HG03175 (cell line): ENCODE measurements around the gene ELANE.
"Not testable (repeated sequence)": the region's sequence is repeated elsewhere in the genome, so short reads cannot be mapped to it uniquely, and the experiment has no call there.

Experiments used
- ATAC-seq: cut with Tn5 transposase; IDR thresholded peaks from one replicate; pipeline ENCODE4 v1.9.1; 2021; ENCODE audit warnings: mild to moderate bottlenecking, moderate library complexity; ENCODE audit not compliant: unreplicated experiment

The ELANE gene

DNA sequence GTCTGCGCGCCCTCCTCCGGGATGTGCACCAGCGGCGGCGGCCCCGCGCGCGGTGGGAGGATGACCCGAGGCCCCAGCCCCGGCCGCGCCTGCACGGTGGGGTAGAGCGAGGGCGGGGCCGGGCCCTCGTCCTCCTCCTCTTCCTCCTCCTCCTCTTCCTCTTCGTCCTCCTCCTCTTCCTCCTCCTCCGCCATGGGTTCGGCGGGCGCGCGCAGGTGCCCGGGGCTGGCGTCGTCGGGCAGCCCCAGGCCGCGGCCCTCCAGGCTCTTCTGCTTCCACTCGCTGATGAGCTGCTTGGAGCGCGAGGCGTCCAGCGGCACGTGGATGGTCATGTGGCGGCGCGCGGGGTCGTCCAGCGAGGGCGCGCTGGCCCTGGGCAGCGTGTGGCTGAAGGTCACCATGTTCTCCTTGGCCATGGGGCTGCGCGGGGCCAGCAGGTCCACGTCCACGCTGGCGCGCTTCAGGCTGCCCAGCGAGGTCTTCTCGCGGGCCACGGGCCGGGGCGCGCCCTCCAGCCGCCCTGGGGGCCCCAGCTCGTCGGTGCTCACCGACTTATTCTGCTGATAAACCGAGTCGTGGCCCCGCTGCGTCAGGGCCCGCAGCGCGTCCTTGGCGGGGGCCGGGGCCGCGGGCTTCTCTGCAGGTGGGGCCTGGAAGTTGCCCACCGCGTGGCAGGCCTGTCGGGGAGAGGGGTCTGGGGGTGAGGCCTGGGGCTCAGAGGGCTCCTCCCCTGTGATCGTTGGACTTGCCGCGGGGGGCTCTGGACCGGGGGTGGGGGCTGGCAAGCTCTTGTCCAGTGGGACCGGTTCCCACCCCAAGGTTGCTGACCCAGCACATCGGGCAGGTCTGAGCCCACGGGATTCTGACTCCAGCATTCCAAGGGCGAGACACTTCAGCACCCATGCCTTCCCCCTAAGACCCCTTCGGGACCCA is 38.6 kb upstream of the ELANE start:
- no peak for ATAC-seq

- ATAC-seq = no peak
Measured at GRCh38 chr19:814152-815078, 37.7 kb upstream of the ELANE start.

- ATAC-seq = no peak
Measured at GRCh38 chr19:815079-815774, 36.9 kb upstream of the ELANE start.

DNA sequence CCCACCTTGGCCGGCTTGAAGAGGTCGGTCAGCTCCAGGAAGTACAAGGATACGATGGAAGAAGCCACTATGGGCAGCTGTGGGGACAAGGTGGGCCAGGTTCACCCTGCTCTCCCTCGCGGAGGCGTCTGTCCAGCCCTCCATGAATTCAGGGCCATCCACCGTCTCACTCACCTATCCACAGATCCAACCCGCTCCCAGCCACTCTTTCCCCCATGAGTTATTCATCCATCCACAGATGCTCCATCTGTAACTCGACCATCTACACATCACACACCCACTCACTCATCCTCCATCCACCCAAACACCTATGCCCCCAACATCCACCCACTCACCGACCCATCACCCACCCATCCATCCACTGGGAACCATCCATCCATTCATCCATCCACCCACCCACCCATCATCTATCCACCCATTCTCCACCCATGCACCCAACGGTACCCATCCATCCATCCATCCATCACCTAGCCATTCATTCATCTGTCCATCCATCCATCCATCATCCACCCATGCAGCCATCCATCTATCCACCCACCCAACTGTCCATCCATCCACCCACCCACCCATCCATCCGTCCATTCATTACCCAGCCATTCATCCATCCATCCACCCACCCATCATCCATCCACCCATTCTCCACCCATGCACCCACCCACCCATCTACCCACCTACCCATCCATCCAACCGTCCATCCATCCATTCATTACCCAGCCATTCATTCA is 36.2 kb upstream of the ELANE start:
- no peak for ATAC-seq

- ATAC-seq = no peak
Measured at GRCh38 chr19:816500-816857, 35.6 kb upstream of the ELANE start.

- ATAC-seq = not testable (repeated sequence)
Measured at GRCh38 chr19:820212-820611, 31.9 kb upstream of the ELANE start.

DNA sequence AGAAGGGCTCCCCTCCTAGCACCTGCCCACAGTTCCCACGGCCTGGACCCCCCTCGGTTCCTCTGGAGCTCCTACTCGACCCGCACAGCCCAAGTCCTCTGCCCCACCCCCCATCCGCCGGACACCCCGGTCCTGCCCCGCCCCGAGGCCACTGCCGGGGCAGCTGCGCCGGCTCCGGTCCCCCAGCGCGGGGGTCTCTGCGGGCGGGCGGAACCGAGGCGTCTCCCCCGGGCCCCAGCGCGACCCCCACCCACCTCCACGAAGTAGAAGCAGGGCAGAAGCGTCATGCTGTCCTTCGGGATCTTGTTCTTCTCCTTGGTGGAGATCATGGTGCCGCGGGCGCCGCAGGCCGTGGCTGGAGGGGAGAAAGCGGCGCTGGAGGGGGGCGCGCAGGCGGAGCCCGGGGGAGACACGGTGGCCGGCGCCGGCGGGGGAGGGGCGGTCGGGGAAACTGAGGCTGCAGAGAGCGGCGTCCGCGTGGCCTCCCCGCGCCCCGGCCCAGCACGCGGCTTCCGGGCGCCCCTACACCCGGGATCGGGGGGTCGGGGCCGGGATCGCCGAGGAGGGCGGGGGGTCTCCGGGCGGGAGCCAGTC is 30.8 kb upstream of the ELANE start:
- no peak for ATAC-seq

- ATAC-seq = no peak
Measured at GRCh38 chr19:821825-822503, 30.1 kb upstream of the ELANE start, which contains the start of gene PLPPR3. PLPPR3 (minus strand) TSS chr19:821955; CDS start chr19:821559, 396 bp downstream.

GRCh38 chr19:823565-824121 is 28.5 kb upstream of the ELANE start:
- ATAC-seq = no peak

DNA sequence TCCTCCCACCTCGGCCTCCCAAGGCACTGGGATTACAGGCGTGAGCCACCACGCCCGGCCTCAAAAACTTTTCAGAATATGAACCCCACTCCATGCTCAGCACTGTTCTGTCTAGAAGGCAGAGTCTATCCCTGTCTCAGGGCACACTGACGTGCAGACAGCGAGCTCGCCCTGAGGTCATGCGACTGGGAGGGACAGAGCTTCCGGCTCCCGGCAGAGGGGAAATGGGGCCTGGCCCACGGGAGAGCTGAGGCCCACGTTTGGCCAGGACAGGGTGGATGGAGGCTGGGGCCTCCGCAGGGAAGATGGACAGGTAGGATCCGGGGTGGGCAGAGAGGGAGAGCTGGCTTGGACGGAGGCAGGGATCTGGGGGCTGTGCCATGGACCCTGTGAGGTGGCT is 27.2 kb upstream of the ELANE start:
- ATAC-seq = no peak

- ATAC-seq = no peak
Measured at GRCh38 chr19:825897-826644, 26.0 kb upstream of the ELANE start.

DNA sequence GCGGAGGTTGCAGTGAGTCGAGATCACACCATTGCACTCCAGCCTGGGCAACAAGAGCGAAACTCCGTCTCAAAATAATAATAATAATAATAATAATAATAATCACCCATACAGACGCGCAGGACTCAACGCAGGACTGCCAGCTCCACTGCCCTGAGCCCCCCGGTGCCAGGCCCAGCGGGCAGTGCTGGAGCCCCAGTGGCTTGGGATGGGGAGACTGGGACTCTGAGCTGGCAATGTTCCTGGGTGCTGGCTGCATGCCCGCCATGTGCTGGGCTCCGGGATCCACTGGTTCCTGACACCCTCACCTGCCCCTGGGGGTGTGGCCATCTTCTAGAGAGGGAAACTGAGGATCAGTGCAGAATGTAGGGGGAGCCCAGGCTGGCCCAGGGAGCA is 24.8 kb upstream of the ELANE start:
- ATAC-seq = no peak

- ATAC-seq = no peak
Measured at GRCh38 chr19:827710-828321, 24.3 kb upstream of the ELANE start, which contains the start of gene AZU1. AZU1 (plus strand) TSS chr19:827837; CDS start chr19:827847, 10 bp downstream.

DNA sequence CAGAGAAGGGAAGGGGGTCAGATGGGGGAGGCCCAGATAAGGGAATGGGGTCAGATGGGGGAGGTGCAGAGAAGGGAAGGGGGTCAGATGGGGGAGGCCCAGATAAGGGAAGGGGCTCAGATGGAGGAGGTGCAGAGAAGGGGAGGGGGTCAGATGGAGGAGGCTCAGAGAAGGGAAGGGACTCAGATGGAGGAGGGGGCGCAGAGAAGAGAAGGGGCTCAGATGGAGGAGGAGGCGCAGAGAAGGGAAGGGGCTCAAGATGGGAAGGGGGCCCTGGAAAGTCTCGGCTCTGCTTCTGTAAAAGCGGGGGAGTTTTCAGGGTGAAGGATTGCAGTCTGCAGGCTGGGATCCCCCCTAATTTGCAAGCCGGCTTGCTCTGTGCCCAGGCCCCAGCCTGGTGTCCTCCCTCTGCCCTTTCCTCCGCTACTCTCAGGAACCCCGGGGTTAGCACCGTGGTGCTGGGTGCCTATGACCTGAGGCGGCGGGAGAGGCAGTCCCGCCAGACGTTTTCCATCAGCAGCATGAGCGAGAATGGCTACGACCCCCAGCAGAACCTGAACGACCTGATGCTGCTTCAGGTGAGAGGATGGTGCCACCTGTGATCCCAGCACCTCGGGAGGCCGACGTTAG is 22.9 kb upstream of the ELANE start:
- ATAC-seq = no peak

GRCh38 chr19:831407-832369 is 20.4 kb upstream of the ELANE start:
- ATAC-seq = no peak

DNA sequence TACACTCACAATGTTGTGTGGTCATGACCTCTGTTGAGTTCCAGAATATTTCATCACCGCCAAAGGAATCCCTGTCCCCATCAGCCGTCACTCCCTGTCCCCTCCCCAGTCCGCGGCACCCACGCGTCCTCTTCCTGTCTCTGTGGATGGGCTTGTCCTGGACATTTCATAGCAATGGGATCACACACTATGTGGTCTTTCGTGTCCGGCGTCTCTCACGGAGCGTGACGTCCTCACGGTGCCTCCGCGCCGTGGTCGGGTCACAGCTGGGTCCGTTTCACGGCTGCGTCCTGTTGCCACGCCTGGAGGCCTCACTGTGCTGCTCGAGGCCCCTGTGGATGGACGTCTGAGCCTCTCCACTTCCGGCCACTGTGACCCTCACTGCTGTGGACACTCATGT is 17.9 kb upstream of the ELANE start:
- no peak for ATAC-seq
